HepG2 (cell line): ENCODE data around the gene GLB1L. TPM values are rescaled to one million over a fixed set of nuclear protein-coding genes. Genes with fewer than 3 reads are reported as not detected.
A peak's percentile ranks its signal among the peaks of the same experiment; 100 is the strongest.

ENCODE experiments used
- AGO2 ChIP-seq: fragments of 200-400 bp; formaldehyde crosslinking; optimal IDR thresholded peaks from 2 replicates; pipeline ENCODE3; 2017; ENCODE audit warnings: mild to moderate bottlenecking, low read depth, low read length, moderate library complexity
- BORCS8-MEF2B ChIP-seq: sonication (generic); formaldehyde crosslinking; IDR thresholded peaks from 2 replicates; pipeline ENCODE4 v1.8.0; 2022; ENCODE audit warnings: mild to moderate bottlenecking, missing genetic modification reagents
- MLLT10 ChIP-seq: sonication (generic); formaldehyde crosslinking; IDR thresholded peaks from 2 replicates; pipeline ENCODE4 v1.4.0; 2020; ENCODE audit warnings: missing genetic modification reagents
- NCOA2 ChIP-seq: sonication (generic); formaldehyde crosslinking; IDR thresholded peaks from 2 replicates; pipeline ENCODE4 v1.8.0; 2022; ENCODE audit warnings: inconsistent platforms
- SIN3B ChIP-seq: fragments of 150-350 bp; IDR thresholded peaks from 2 replicates; pipeline ENCODE4 v1.6.1; 2014; ENCODE audit warnings: low read length
- ZNF335 ChIP-seq: sonication (generic); formaldehyde crosslinking; IDR thresholded peaks from 2 replicates; pipeline ENCODE4 v1.4.0; 2020; ENCODE audit warnings: missing genetic modification reagents
- ZNF33A ChIP-seq: sonication (generic); formaldehyde crosslinking; IDR thresholded peaks from 2 replicates; pipeline ENCODE4 v1.5.1; 2020; ENCODE audit warnings: missing genetic modification reagents, mild to moderate bottlenecking, moderate library complexity, borderline replicate concordance
- polyA plus RNA-seq, 8 experiments: library from polyadenylated mRNA; depleted of rRNA in 3 of 8; stranded (reverse) in 7 of 8; unstranded in 1 of 8; fragments of >200 nt; fragmentation: Illumina TruSeq in 4 of 8; extraction: Trizol in 4 of 8; gene quantifications; 2 replicates each; pipeline versions ENCODE4 v1.2.1 to v1.2.3, GENCODE V29; 2011 to 2016; ENCODE audit warnings: low read depth in 4 of 8, missing spikeins in 1 of 8, mixed read lengths in 1 of 8; ENCODE audit not compliant: insufficient read depth in 1 of 8
- total RNA-seq, 5 experiments: library from RNA; depleted of rRNA; stranded (reverse); fragments of >200 nt; fragmentation: Illumina TruSeq; extraction: Trizol; gene quantifications; 2 replicates each; pipeline ENCODE4 v1.2.3, GENCODE V29; 2016; ENCODE audit warnings: low read depth in 1 of 5
- TF ChIP-seq, protein P1 (sequence below): fragments of 450-650 bp; IDR thresholded peaks from 2 replicates; pipeline ENCODE4 v1.6.1; 2017; ENCODE audit warnings: mild to moderate bottlenecking
- TF ChIP-seq, protein P2 (sequence below): IDR thresholded peaks from 2 replicates; pipeline ENCODE4 v1.6.1; 2012; ENCODE audit warnings: low read length, improper control_type of control experiment
- TF ChIP-seq, protein P3 (sequence below), 2 experiments: sonication (generic) in 1 of 2; formaldehyde crosslinking in 1 of 2; IDR thresholded peaks; 2 replicates each; pipeline versions ENCODE4 v1.4.0 to v1.6.1; 2018 to 2020; ENCODE audit warnings: missing genetic modification reagents in 2 of 2, borderline replicate concordance in 1 of 2, low read depth in 1 of 2, mild to moderate bottlenecking in 1 of 2, missing biosample characterization in 1 of 2
- TF ChIP-seq, protein P4 (sequence below): sonication (generic); formaldehyde crosslinking; IDR thresholded peaks from 2 replicates; pipeline ENCODE4 v1.4.0; 2020; ENCODE audit warnings: missing genetic modification reagents, borderline replicate concordance
- TF ChIP-seq, protein P5 (sequence below): sonication (generic); formaldehyde crosslinking; IDR thresholded peaks from 2 replicates; pipeline ENCODE4 v1.9.0; 2021; ENCODE audit warnings: missing genetic modification reagents, mild to moderate bottlenecking, borderline replicate concordance

The GLB1L gene
- total and polyA plus RNA-seq, 2 of the 13 experiments (the other 11 are each of a cell fraction or from before 2014, with no cell fraction given): 6.8 to 7.3 TPM

DNA sequence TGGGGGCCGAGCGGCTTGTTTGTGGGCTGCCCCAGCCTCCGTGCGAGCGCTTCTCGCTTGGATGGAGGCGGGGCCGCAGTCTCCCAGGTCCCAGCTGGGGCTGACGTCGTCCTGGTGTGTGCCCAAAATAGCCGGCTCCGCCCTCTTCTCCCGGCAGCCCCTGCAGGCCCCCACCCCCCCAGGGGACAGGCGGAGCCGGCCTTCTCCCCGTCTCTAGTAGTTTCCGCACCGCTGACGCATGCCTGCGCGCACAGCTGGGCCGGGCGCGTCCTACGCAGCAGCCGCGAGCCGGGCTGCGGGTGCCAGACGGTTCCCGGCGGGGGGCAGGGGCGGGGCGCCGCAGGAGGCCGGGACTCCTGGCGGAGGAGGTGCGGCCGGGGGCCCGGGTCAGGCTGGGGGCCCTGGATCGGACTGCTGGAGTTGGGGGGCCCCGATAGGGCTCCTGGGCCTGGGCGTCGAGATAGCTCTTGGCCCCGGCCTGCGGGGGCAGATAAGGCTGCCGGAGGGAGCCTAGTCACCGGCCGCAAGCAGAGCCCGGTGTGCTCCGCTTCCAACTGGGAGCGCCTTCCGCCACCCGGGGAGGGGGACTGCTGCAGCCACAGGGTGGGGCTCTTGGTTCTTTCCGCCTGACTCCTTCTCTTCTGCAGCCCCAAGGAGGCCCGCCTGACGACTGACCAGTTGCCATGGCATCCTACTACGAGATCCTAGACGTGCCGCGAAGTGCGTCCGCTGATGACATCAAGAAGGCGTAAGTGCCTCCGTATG lies 34.1 kb upstream of the GLB1L start, which contains the start of gene DNAJB2 (continued):
- TF ChIP-seq SIN3B: no peak
- TF ChIP-seq, protein P1, sequence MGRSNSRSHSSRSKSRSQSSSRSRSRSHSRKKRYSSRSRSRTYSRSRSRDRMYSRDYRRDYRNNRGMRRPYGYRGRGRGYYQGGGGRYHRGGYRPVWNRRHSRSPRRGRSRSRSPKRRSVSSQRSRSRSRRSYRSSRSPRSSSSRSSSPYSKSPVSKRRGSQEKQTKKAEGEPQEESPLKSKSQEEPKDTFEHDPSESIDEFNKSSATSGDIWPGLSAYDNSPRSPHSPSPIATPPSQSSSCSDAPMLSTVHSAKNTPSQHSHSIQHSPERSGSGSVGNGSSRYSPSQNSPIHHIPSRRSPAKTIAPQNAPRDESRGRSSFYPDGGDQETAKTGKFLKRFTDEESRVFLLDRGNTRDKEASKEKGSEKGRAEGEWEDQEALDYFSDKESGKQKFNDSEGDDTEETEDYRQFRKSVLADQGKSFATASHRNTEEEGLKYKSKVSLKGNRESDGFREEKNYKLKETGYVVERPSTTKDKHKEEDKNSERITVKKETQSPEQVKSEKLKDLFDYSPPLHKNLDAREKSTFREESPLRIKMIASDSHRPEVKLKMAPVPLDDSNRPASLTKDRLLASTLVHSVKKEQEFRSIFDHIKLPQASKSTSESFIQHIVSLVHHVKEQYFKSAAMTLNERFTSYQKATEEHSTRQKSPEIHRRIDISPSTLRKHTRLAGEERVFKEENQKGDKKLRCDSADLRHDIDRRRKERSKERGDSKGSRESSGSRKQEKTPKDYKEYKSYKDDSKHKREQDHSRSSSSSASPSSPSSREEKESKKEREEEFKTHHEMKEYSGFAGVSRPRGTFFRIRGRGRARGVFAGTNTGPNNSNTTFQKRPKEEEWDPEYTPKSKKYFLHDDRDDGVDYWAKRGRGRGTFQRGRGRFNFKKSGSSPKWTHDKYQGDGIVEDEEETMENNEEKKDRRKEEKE: no peak
- peak; percentile 60 for TF ChIP-seq NCOA2 (CRISPR knock-in tag)
- peak; percentile 79 for TF ChIP-seq ZNF335 (CRISPR knock-in tag)
- TF ChIP-seq, protein P2, sequence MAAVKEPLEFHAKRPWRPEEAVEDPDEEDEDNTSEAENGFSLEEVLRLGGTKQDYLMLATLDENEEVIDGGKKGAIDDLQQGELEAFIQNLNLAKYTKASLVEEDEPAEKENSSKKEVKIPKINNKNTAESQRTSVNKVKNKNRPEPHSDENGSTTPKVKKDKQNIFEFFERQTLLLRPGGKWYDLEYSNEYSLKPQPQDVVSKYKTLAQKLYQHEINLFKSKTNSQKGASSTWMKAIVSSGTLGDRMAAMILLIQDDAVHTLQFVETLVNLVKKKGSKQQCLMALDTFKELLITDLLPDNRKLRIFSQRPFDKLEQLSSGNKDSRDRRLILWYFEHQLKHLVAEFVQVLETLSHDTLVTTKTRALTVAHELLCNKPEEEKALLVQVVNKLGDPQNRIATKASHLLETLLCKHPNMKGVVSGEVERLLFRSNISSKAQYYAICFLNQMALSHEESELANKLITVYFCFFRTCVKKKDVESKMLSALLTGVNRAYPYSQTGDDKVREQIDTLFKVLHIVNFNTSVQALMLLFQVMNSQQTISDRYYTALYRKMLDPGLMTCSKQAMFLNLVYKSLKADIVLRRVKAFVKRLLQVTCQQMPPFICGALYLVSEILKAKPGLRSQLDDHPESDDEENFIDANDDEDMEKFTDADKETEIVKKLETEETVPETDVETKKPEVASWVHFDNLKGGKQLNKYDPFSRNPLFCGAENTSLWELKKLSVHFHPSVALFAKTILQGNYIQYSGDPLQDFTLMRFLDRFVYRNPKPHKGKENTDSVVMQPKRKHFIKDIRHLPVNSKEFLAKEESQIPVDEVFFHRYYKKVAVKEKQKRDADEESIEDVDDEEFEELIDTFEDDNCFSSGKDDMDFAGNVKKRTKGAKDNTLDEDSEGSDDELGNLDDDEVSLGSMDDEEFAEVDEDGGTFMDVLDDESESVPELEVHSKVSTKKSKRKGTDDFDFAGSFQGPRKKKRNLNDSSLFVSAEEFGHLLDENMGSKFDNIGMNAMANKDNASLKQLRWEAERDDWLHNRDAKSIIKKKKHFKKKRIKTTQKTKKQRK: no peak
- TF ChIP-seq, protein P3, sequence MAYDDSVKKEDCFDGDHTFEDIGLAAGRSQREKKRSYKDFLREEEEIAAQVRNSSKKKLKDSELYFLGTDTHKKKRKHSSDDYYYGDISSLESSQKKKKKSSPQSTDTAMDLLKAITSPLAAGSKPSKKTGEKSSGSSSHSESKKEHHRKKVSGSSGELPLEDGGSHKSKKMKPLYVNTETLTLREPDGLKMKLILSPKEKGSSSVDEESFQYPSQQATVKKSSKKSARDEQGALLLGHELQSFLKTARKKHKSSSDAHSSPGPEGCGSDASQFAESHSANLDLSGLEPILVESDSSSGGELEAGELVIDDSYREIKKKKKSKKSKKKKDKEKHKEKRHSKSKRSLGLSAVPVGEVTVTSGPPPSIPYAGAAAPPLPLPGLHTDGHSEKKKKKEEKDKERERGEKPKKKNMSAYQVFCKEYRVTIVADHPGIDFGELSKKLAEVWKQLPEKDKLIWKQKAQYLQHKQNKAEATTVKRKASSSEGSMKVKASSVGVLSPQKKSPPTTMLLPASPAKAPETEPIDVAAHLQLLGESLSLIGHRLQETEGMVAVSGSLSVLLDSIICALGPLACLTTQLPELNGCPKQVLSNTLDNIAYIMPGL (CRISPR knock-in tag; IDR thresholded peaks at IDR 0.05; ENCODE audit: borderline replicate concordance in 1 of 2, low read depth in 1 of 2): peak; percentile 63 to 73; a peak in 2 of 4 replicates
- TF ChIP-seq BORCS8-MEF2B (CRISPR knock-in tag): peak; percentile 81; the same call in 1 of the 2 replicates
- TF ChIP-seq, protein P4, sequence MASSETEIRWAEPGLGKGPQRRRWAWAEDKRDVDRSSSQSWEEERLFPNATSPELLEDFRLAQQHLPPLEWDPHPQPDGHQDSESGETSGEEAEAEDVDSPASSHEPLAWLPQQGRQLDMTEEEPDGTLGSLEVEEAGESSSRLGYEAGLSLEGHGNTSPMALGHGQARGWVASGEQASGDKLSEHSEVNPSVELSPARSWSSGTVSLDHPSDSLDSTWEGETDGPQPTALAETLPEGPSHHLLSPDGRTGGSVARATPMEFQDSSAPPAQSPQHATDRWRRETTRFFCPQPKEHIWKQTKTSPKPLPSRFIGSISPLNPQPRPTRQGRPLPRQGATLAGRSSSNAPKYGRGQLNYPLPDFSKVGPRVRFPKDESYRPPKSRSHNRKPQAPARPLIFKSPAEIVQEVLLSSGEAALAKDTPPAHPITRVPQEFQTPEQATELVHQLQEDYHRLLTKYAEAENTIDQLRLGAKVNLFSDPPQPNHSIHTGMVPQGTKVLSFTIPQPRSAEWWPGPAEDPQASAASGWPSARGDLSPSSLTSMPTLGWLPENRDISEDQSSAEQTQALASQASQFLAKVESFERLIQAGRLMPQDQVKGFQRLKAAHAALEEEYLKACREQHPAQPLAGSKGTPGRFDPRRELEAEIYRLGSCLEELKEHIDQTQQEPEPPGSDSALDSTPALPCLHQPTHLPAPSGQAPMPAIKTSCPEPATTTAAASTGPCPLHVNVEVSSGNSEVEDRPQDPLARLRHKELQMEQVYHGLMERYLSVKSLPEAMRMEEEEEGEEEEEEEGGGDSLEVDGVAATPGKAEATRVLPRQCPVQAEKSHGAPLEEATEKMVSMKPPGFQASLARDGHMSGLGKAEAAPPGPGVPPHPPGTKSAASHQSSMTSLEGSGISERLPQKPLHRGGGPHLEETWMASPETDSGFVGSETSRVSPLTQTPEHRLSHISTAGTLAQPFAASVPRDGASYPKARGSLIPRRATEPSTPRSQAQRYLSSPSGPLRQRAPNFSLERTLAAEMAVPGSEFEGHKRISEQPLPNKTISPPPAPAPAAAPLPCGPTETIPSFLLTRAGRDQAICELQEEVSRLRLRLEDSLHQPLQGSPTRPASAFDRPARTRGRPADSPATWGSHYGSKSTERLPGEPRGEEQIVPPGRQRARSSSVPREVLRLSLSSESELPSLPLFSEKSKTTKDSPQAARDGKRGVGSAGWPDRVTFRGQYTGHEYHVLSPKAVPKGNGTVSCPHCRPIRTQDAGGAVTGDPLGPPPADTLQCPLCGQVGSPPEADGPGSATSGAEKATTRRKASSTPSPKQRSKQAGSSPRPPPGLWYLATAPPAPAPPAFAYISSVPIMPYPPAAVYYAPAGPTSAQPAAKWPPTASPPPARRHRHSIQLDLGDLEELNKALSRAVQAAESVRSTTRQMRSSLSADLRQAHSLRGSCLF (CRISPR knock-in tag): no peak
- no peak for TF ChIP-seq MLLT10 (CRISPR knock-in tag)
- TF ChIP-seq, protein P5, sequence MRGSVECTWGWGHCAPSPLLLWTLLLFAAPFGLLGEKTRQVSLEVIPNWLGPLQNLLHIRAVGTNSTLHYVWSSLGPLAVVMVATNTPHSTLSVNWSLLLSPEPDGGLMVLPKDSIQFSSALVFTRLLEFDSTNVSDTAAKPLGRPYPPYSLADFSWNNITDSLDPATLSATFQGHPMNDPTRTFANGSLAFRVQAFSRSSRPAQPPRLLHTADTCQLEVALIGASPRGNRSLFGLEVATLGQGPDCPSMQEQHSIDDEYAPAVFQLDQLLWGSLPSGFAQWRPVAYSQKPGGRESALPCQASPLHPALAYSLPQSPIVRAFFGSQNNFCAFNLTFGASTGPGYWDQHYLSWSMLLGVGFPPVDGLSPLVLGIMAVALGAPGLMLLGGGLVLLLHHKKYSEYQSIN (CRISPR knock-in tag): no peak
- TF ChIP-seq AGO2: peak; percentile 40
- TF ChIP-seq ZNF33A (CRISPR knock-in tag): no peak
